H9 (cell line): Measurements from ENCODE around the gene PSMA2. TPM values are rescaled to one million over a fixed set of nuclear protein-coding genes. Genes with fewer than 3 reads are reported as not detected.

ENCODE experiments used
- DNase-seq: peaks from one replicate; pipeline ENCODE4 v3.0.0-alpha.2; 2017
- H2AFZ ChIP-seq: one replicate; pipeline ENCODE4 v1.6.1; 2013; ENCODE audit warnings: mild to moderate bottlenecking, low read length, control low read depth, moderate library complexity
- H2AK5ac ChIP-seq: 2 replicates; pipeline ENCODE4 v1.6.1; 2013; ENCODE audit warnings: low read length, control low read depth, mixed read lengths; ENCODE audit not compliant: insufficient read length
- H2BK120ac ChIP-seq: one replicate; pipeline ENCODE4 v1.6.1; 2013; ENCODE audit warnings: low read depth, mild to moderate bottlenecking, low read length, control low read depth, inconsistent platforms; ENCODE audit not compliant: poor library complexity, severe bottlenecking
- H2BK12ac ChIP-seq: 2 replicates; pipeline ENCODE4 v1.6.1; 2013; ENCODE audit warnings: low read length, control low read depth, mixed read lengths, low read depth; ENCODE audit not compliant: insufficient read length
- H2BK15ac ChIP-seq: 2 replicates; pipeline ENCODE4 v1.6.1; 2013; ENCODE audit warnings: low read depth, low read length, control low read depth
- H2BK20ac ChIP-seq: one replicate; pipeline ENCODE4 v1.6.1; 2013; ENCODE audit warnings: low read depth, mild to moderate bottlenecking, low read length, control low read depth, inconsistent platforms; ENCODE audit not compliant: poor library complexity, severe bottlenecking
- H2BK5ac ChIP-seq: 2 replicates; pipeline ENCODE4 v1.6.1; 2013; ENCODE audit warnings: low read length, control low read depth, mixed read lengths; ENCODE audit not compliant: insufficient read length
- H3K14ac ChIP-seq: 2 replicates; pipeline ENCODE4 v1.6.1; 2013; ENCODE audit warnings: low read length, control low read depth; ENCODE audit not compliant: insufficient read depth
- H3K18ac ChIP-seq: 2 replicates; pipeline ENCODE4 v1.6.1; 2013; ENCODE audit warnings: low read depth, mild to moderate bottlenecking, mixed read lengths, low read length, control low read depth; ENCODE audit not compliant: insufficient read length
- H3K23ac ChIP-seq: 2 replicates; pipeline ENCODE4 v1.6.1; 2013; ENCODE audit warnings: low read length, control low read depth, mixed read lengths, low read depth; ENCODE audit not compliant: insufficient read length
- H3K23me2 ChIP-seq: 2 replicates; pipeline ENCODE4 v1.6.1; 2013; ENCODE audit warnings: low read depth, mild to moderate bottlenecking, mixed read lengths, low read length, control low read depth; ENCODE audit not compliant: insufficient read length, poor library complexity, severe bottlenecking
- H3K27ac ChIP-seq: 2 replicates; pipeline ENCODE4 v1.5.1; 2013; ENCODE audit warnings: low read length, control low read depth, mixed read lengths, low read depth; ENCODE audit not compliant: insufficient read length
- H3K27me3 ChIP-seq: 2 replicates; pipeline ENCODE4 v1.6.1; 2013; ENCODE audit warnings: low read length, control low read depth, inconsistent platforms; ENCODE audit not compliant: insufficient read depth
- H3K4ac ChIP-seq: 2 replicates; pipeline ENCODE4 v1.6.1; 2013; ENCODE audit warnings: low read depth, mild to moderate bottlenecking, control low read depth, inconsistent platforms, low read length, moderate library complexity
- H3K4me1 ChIP-seq: 2 replicates; pipeline ENCODE4 v1.6.1; 2013; ENCODE audit warnings: low read length, control low read depth, inconsistent platforms; ENCODE audit not compliant: insufficient read depth
- H3K4me2 ChIP-seq: 2 replicates; pipeline ENCODE4 v1.6.1; 2013; ENCODE audit warnings: low read length, control low read depth, mixed read lengths; ENCODE audit not compliant: insufficient read length, insufficient read depth
- H3K56ac ChIP-seq: 2 replicates; pipeline ENCODE4 v1.6.1; 2013; ENCODE audit warnings: low read depth, mild to moderate bottlenecking, mixed read lengths, low read length, control low read depth; ENCODE audit not compliant: insufficient read length
- H3K79me1 ChIP-seq: 2 replicates; pipeline ENCODE4 v1.6.1; 2013; ENCODE audit warnings: low read depth, mild to moderate bottlenecking, moderate library complexity, low read length, control low read depth, inconsistent platforms; ENCODE audit not compliant: insufficient read depth, poor library complexity, severe bottlenecking
- H3K79me2 ChIP-seq: 2 replicates; pipeline ENCODE4 v1.6.1; 2013; ENCODE audit warnings: low read length, control low read depth, inconsistent platforms; ENCODE audit not compliant: insufficient read depth
- H3K9ac ChIP-seq: 2 replicates; pipeline ENCODE4 v1.6.1; 2013; ENCODE audit warnings: low read length, control low read depth, mixed read lengths; ENCODE audit not compliant: insufficient read length; ENCODE audit errors: extremely low read depth
- H3K9me3 ChIP-seq: one replicate; pipeline ENCODE4 v1.6.1; 2013; ENCODE audit warnings: low read depth, low read length, inconsistent platforms; ENCODE audit not compliant: control insufficient read depth
- H3T11ph ChIP-seq: one replicate; pipeline ENCODE4 v1.6.1; 2013; ENCODE audit warnings: mild to moderate bottlenecking, low read length, control low read depth, inconsistent platforms
- H4K20me1 ChIP-seq: one replicate; pipeline ENCODE4 v1.6.1; 2013; ENCODE audit not compliant: control insufficient read depth, insufficient read length, insufficient read depth
- H4K5ac ChIP-seq: 2 replicates; pipeline ENCODE4 v1.6.1; 2013; ENCODE audit warnings: low read depth, mild to moderate bottlenecking, mixed read lengths, low read length, control low read depth; ENCODE audit not compliant: insufficient read length
- H4K8ac ChIP-seq: replicated peaks from 2 replicates; pipeline ENCODE4 v1.6.1; 2013; ENCODE audit warnings: low read length, control low read depth, mixed read lengths, low read depth; ENCODE audit not compliant: insufficient read length
- H4K91ac ChIP-seq: 2 replicates; pipeline ENCODE4 v1.6.1; 2013; ENCODE audit warnings: low read depth, mild to moderate bottlenecking, moderate library complexity, mixed read lengths, low read length, control low read depth; ENCODE audit not compliant: insufficient read length
- H3K27ac Mint-ChIP-seq, 3 experiments: 2 replicates in 2 of 3; 3 replicates in 1 of 3; pipeline ENCODE4 v1.8.0; 2020 to 2021; ENCODE audit warnings: mixed read lengths in 3 of 3, mild to moderate bottlenecking in 1 of 3, moderate library complexity in 1 of 3
- H3K27me3 Mint-ChIP-seq: 2 replicates; pipeline ENCODE4 v1.8.0; 2021; ENCODE audit warnings: low read depth, mild to moderate bottlenecking, moderate library complexity, mixed read lengths
- H3K36me3 Mint-ChIP-seq, 3 experiments: 2 replicates in 2 of 3; 3 replicates in 1 of 3; pipeline ENCODE4 v1.8.0; 2020 to 2021; ENCODE audit warnings: low read depth in 3 of 3, mixed read lengths in 3 of 3; ENCODE audit not compliant: insufficient read depth in 1 of 3
- H3K4me1 Mint-ChIP-seq, 2 experiments: 2 replicates each; pipeline ENCODE4 v1.8.0; 2020; ENCODE audit warnings: mixed read lengths in 2 of 2
- H3K4me3 Mint-ChIP-seq, 2 experiments: 2 replicates in 1 of 2; 3 replicates in 1 of 2; pipeline ENCODE4 v1.8.0; 2020 to 2021; ENCODE audit warnings: mild to moderate bottlenecking in 2 of 2, mixed read lengths in 2 of 2, moderate library complexity in 1 of 2
- H3K9me3 Mint-ChIP-seq, 2 experiments: 2 replicates in 1 of 2; 3 replicates in 1 of 2; pipeline ENCODE4 v1.8.0; 2020; ENCODE audit warnings: mild to moderate bottlenecking in 2 of 2, mixed read lengths in 2 of 2, moderate library complexity in 1 of 2
- CTCF ChIP-seq: fragments of 200-600 bp; sonication (generic); conservative IDR thresholded peaks from 3 replicates; pipeline ENCODE4 v1.8.0; 2021; ENCODE audit warnings: antibody characterized with exemption, mild to moderate bottlenecking
- WGBS: extraction: QIAGEN DNeasy Blood & Tissue Kit; methylation state at CpG from one replicate; pipeline ENCODE4 v1.1.7; 2013; ENCODE audit warnings: missing lambda C conversion rate, low lambda C conversion rate, mixed read lengths; ENCODE audit not compliant: insufficient read length; ENCODE audit errors: extremely low coverage; 5-methylcytosine and 5-hydroxymethylcytosine counted together
- total RNA-seq: library from RNA; stranded (reverse); gene quantifications from 2 replicates; pipeline ENCODE4 v1.2.1, GENCODE V29; 2021

Gene PSMA2
- total RNA-seq, 1 experiment from 2014 or later = 227 TPM

DNA sequence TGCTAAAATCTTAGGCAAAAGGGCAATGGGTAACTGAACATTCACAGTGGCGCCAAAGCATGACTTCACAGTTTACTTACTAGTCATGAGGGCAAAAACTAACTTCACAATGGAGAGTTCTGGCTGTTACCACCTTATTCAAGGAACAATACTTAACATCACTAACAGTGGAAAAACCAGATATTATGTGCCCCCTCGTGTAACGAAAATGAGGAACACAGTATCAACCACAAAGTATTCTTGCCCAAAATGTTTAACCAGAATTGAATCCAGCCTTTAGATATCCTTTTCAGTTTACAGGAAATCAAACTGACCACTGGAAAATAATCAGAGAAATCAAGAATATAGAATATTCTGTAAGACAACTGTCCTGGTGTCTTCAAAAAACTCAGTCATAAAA lies 29.6 kb downstream of the PSMA2 start:
- Histone ChIP-seq H3T11ph (no peak overlapping the region), H2AFZ (no peak overlapping the region), H3K14ac (no peak overlapping the region), H3K18ac (no peak overlapping the region), H4K91ac (no peak overlapping the region), H4K5ac (no peak overlapping the region), H3K27ac (no peak overlapping the region), H3K79me2 (no peaks in the 10 kb centered on the region), H3K79me1 (no peaks in the 10 kb centered on the region), H3K4ac (no peak overlapping the region), H2BK5ac (no peak overlapping the region), H3K4me2 (no peak overlapping the region), H2BK15ac (no peak overlapping the region), H3K56ac (no peak overlapping the region), H3K23ac (no peak overlapping the region), H3K27me3 (no peaks in the 10 kb centered on the region), H2AK5ac (no peak overlapping the region), H3K23me2 (no peaks in the 10 kb centered on the region), H2BK20ac (no peak overlapping the region), H4K8ac (no peak overlapping the region), H3K9ac (no peak overlapping the region), H3K9me3 (no peaks in the 10 kb centered on the region), H4K20me1 (no peaks in the 10 kb centered on the region), H2BK12ac (no peak overlapping the region), H2BK120ac (no peak overlapping the region), H3K4me1 (no peaks in the 10 kb centered on the region)
- Mint-ChIP-seq H3K27ac (no peak overlapping the region), H3K4me1 (peaks cover 0 to 4% of the 10 kb centered on the region in 2 experiments; a peak in 2 of 4 replicates), H3K36me3 (peaks cover 0 to 4% (median under 1%) of the 10 kb centered on the region in 3 experiments; a peak in 3 of 7 replicates), H3K9me3 (peaks cover 3% of the 10 kb centered on the region in 2 experiments; a peak in 2 of 5 replicates), H3K4me3 (no peak overlapping the region), H3K27me3 (no peaks in the 10 kb centered on the region)
- no CpG with 5 or more reads among the region's 3 CpGs for WGBS
- TF ChIP-seq CTCF = no peak
- no peak for DNase-seq
